ENCODE results near the gene BMI1. TPM values are rescaled to one million over a fixed set of nuclear protein-coding genes. Genes with fewer than 3 reads are reported as not detected.

The BMI1 gene
- total and polyA plus RNA-seq, 2 donors (not counting 1 experiment from before 2014, with no cell fraction given), result 18.0 to 83.8 TPM

GRCh38 chr10:22278441-22278782 is 42.5 kb upstream of the BMI1 start:
- H4K20me1 ChIP-seq (ENCODE audit: control insufficient read depth, insufficient read depth, low read length, poor library complexity, severe bottlenecking), result no peaks in the 10 kb centered on the region
- intact Hi-C loops (cut with micrococcal nuclease), result no loop called here
- Mint-ChIP-seq H3K4me3 (no peak overlapping the region), H3K27me3 (peaks cover 6% of the 10 kb centered on the region), H3K27ac (no peak overlapping the region), H3K9me3 (ENCODE audit: insufficient read depth) (no peaks in the 10 kb centered on the region), H3K4me1 (no peaks in the 10 kb centered on the region)
- ATAC-seq (ENCODE audit: low read depth), result no peak
- no peak overlapping the region for H2AFZ ChIP-seq (ENCODE audit: insufficient read depth, low read depth, low read length, poor library complexity, severe bottlenecking)
- no peak overlapping the region for H3K27ac ChIP-seq (ENCODE audit: low read length in 2 of 2)
- H3K9me3 ChIP-seq (ENCODE audit: control extremely low read depth in 1 of 3, control insufficient read depth in 2 of 3, insufficient read depth in 1 of 3, low read length in 2 of 3), result no peaks in the 10 kb centered on the region
- H3K36me3 ChIP-seq (replicated peaks in 1 of 2; ENCODE audit: control extremely low read depth in 1 of 2, control insufficient read depth in 1 of 2, extremely low read depth in 1 of 2, insufficient read depth in 2 of 2, low read length in 1 of 2), result no peaks in the 10 kb centered on the region
- H3K27me3 ChIP-seq (replicated peaks in 1 of 4; ENCODE audit: control extremely low read depth in 1 of 4, control insufficient read depth in 3 of 4, insufficient read depth in 4 of 4, low read length in 3 of 4), result peaks cover 0 to 2% (median 0%) of the 10 kb centered on the region in 4 experiments
- no peaks in the 10 kb centered on the region for H3K79me2 ChIP-seq (ENCODE audit: control insufficient read depth, insufficient read depth, low read length)
- WGBS (ENCODE audit: insufficient coverage), result no CpG with 5 or more reads among the region's 4 CpGs
- H3K4me2 ChIP-seq (replicated peaks; ENCODE audit: low read depth, low read length, poor library complexity, severe bottlenecking), result no peak overlapping the region
- POLR2A ChIA-PET, result no interaction called here
- H3K4me3 ChIP-seq (ENCODE audit: control extremely low read depth in 1 of 5, extremely low read depth in 1 of 5, insufficient read depth in 1 of 5, low read depth in 2 of 5, low read length in 4 of 5), result no peak overlapping the region
- no peaks in the 10 kb centered on the region for H3K4me1 ChIP-seq (ENCODE audit: control insufficient read depth in 2 of 2, insufficient read depth in 2 of 2, low read length in 2 of 2)
- H3K9ac ChIP-seq (ENCODE audit: low read length), result no peak overlapping the region
- no peak for TF ChIP-seq CTCF (IDR thresholded peaks at IDR 0.05)
- TF ChIP-seq EZH2 (IDR thresholded peaks at IDR 0.05; ENCODE audit: borderline replicate concordance, insufficient read depth, low read depth, low read length, poor library complexity, severe bottlenecking), result no peak
- DNase-seq, result no peak
- CTCF ChIA-PET, result no interaction called here

GRCh38 chr10:22280078-22280477 is 40.8 kb upstream of the BMI1 start:
- 93% methylated on average over 6 of the region's 6 CpGs for WGBS (ENCODE audit: insufficient coverage)

More at GRCh38 chr10:22280078-22280477, 40.8 kb upstream of the BMI1 start:
- no peak overlapping the region for H3K27ac ChIP-seq (ENCODE audit: low read length in 2 of 2)
- H3K4me1 Mint-ChIP-seq, result no peaks in the 10 kb centered on the region
- H3K4me3 ChIP-seq (ENCODE audit: control extremely low read depth in 1 of 5, extremely low read depth in 1 of 5, insufficient read depth in 1 of 5, low read depth in 2 of 5, low read length in 4 of 5), result no peak overlapping the region
- no peak overlapping the region for H3K27ac Mint-ChIP-seq
- no peaks in the 10 kb centered on the region for H3K9me3 ChIP-seq (ENCODE audit: control extremely low read depth in 1 of 3, control insufficient read depth in 2 of 3, insufficient read depth in 1 of 3, low read length in 2 of 3)
- ChIA-PET POLR2A (no interaction called here), CTCF (no interaction called here)
- H3K27me3 Mint-ChIP-seq, result peaks cover 6% of the 10 kb centered on the region
- no peak overlapping the region for H3K4me2 ChIP-seq (replicated peaks; ENCODE audit: low read depth, low read length, poor library complexity, severe bottlenecking)
- no peaks in the 10 kb centered on the region for H3K36me3 ChIP-seq (replicated peaks in 1 of 2; ENCODE audit: control extremely low read depth in 1 of 2, control insufficient read depth in 1 of 2, extremely low read depth in 1 of 2, insufficient read depth in 2 of 2, low read length in 1 of 2)
- no peak overlapping the region for H3K9ac ChIP-seq (ENCODE audit: low read length)
- no peak overlapping the region for H3K4me3 Mint-ChIP-seq
- no peaks in the 10 kb centered on the region for H3K79me2 ChIP-seq (ENCODE audit: control insufficient read depth, insufficient read depth, low read length)
- ATAC-seq (ENCODE audit: low read depth) (no peak), DNase-seq (no peak)
- H3K9me3 Mint-ChIP-seq (ENCODE audit: insufficient read depth), result no peaks in the 10 kb centered on the region
- no peaks in the 10 kb centered on the region for H3K4me1 ChIP-seq (ENCODE audit: control insufficient read depth in 2 of 2, insufficient read depth in 2 of 2, low read length in 2 of 2)
- peaks cover 0 to 3% (median 0%) of the 10 kb centered on the region in 4 experiments for H3K27me3 ChIP-seq (replicated peaks in 1 of 4; ENCODE audit: control extremely low read depth in 1 of 4, control insufficient read depth in 3 of 4, insufficient read depth in 4 of 4, low read length in 3 of 4)
- TF ChIP-seq EZH2 (IDR thresholded peaks at IDR 0.05; ENCODE audit: borderline replicate concordance, insufficient read depth, low read depth, low read length, poor library complexity, severe bottlenecking), result no peak
- no peak for TF ChIP-seq CTCF (IDR thresholded peaks at IDR 0.05)
- intact Hi-C loops (cut with micrococcal nuclease), result no loop called here
- no peaks in the 10 kb centered on the region for H4K20me1 ChIP-seq (ENCODE audit: control insufficient read depth, insufficient read depth, low read length, poor library complexity, severe bottlenecking)
- no peak overlapping the region for H2AFZ ChIP-seq (ENCODE audit: insufficient read depth, low read depth, low read length, poor library complexity, severe bottlenecking)

Measured in B cell (primary cell).